B cell (primary cell): Measurements from ENCODE around the gene UGT1A7. TPM values are rescaled to one million over a fixed set of nuclear protein-coding genes. Genes with fewer than 3 reads are reported as not detected.

ENCODE experiments used
- ATAC-seq: fragments of 200-7000 bp; cut with Tn5 transposase; one replicate; pipeline ENCODE4 v1.10.0; 2021; ENCODE audit warnings: low read depth, mild to moderate bottlenecking, moderate number of reproducible peaks, moderate library complexity
- CTCF ChIA-PET: fragments of 350-600 bp; sonication (Branson Sonifier 250); formaldehyde crosslinking; loops from one replicate; lab custom pipeline; 2021; ENCODE audit warnings: antibody characterized with exemption, inconsistent platforms; lab: Charles Lee
- POLR2A ChIA-PET: fragments of 350-600 bp; sonication (Branson Sonifier 250); formaldehyde crosslinking; loops from one replicate; lab custom pipeline; 2021; ENCODE audit warnings: antibody characterized with exemption; lab: Charles Lee
- DNase-seq: peaks from one replicate; pipeline ENCODE4 v3.0.0; 2013
- H2AFZ ChIP-seq: 2 replicates; pipeline ENCODE4 v1.6.1; 2012; ENCODE audit warnings: mild to moderate bottlenecking, low read depth, low read length; ENCODE audit not compliant: insufficient read depth, poor library complexity, severe bottlenecking
- H3K27ac ChIP-seq, 2 donors: 1 replicate in 1 of 2; 2 replicates in 1 of 2; pipeline ENCODE4 v1.5.1; 2012 to 2013; ENCODE audit warnings: low read length in 2 of 2, mild to moderate bottlenecking in 2 of 2, moderate library complexity in 1 of 2
- H3K27me3 ChIP-seq, 4 experiments: fragments of 200-600 bp in 1 of 4; sonication (generic) in 1 of 4; replicated peaks in 1 of 4; 1 replicate in 2 of 4; 2 replicates in 2 of 4; pipeline versions ENCODE4 v1.6.1 to v1.7.0; 2013 to 2016; ENCODE audit warnings: low read length in 3 of 4, mild to moderate bottlenecking in 2 of 4, mixed read lengths in 1 of 4, moderate library complexity in 1 of 4; ENCODE audit not compliant: insufficient read depth in 4 of 4, control insufficient read depth in 3 of 4; ENCODE audit errors: control extremely low read depth in 1 of 4
- H3K36me3 ChIP-seq, 2 experiments: replicated peaks in 1 of 2; 1 replicate in 1 of 2; 2 replicates in 1 of 2; pipeline versions ENCODE4 v1.6.1 to v1.7.1; 2013; ENCODE audit warnings: low read length in 1 of 2; ENCODE audit not compliant: insufficient read depth in 2 of 2, control insufficient read depth in 1 of 2; ENCODE audit errors: control extremely low read depth in 1 of 2, extremely low read depth in 1 of 2
- H3K4me1 ChIP-seq, 2 donors: fragments of 200-600 bp in 1 of 2; sonication (generic) in 1 of 2; 1 replicate in 1 of 2; 2 replicates in 1 of 2; pipeline versions ENCODE4 v1.5.1 to v1.6.1; 2013 to 2017; ENCODE audit warnings: low read length in 2 of 2; ENCODE audit not compliant: control insufficient read depth in 2 of 2, insufficient read depth in 2 of 2
- H3K4me2 ChIP-seq: replicated peaks from 2 replicates; pipeline ENCODE3; 2012; ENCODE audit warnings: mild to moderate bottlenecking, low read depth, low read length; ENCODE audit not compliant: poor library complexity, severe bottlenecking
- H3K4me3 ChIP-seq, 5 experiments: fragments of 200-600 bp in 1 of 5; sonication (generic) in 1 of 5; 1 replicate in 3 of 5; 2 replicates in 2 of 5; pipeline versions ENCODE4 v1.5.1 to v1.7.0; 2011 to 2016; ENCODE audit warnings: low read length in 4 of 5, mild to moderate bottlenecking in 4 of 5, low read depth in 2 of 5, control low read depth in 1 of 5, moderate library complexity in 1 of 5; ENCODE audit not compliant: insufficient read depth in 1 of 5; ENCODE audit errors: control extremely low read depth in 1 of 5, extremely low read depth in 1 of 5
- H3K79me2 ChIP-seq: fragments of 200-600 bp; sonication (generic); one replicate; pipeline ENCODE4 v1.6.0; 2016; ENCODE audit warnings: low read length; ENCODE audit not compliant: control insufficient read depth, insufficient read depth
- H3K9ac ChIP-seq: fragments of 200-600 bp; sonication (generic); 2 replicates; pipeline ENCODE4 v1.6.1; 2017; ENCODE audit warnings: mild to moderate bottlenecking, low read length, moderate library complexity
- H3K9me3 ChIP-seq, 3 donors: one replicate each; pipeline versions ENCODE4 v1.6.1 to v1.7.1; 2013; ENCODE audit warnings: low read length in 2 of 3; ENCODE audit not compliant: control insufficient read depth in 2 of 3, insufficient read depth in 1 of 3; ENCODE audit errors: control extremely low read depth in 1 of 3
- H4K20me1 ChIP-seq: 2 replicates; pipeline ENCODE4 v1.6.0; 2012; ENCODE audit warnings: mild to moderate bottlenecking, low read length; ENCODE audit not compliant: insufficient read depth, control insufficient read depth, poor library complexity, severe bottlenecking
- H3K27ac Mint-ChIP-seq: one replicate; pipeline ENCODE4 v1.8.0; 2021; ENCODE audit warnings: mixed read lengths
- H3K27me3 Mint-ChIP-seq: one replicate; pipeline ENCODE4 v1.8.0; 2021; ENCODE audit warnings: mixed read lengths
- H3K4me1 Mint-ChIP-seq: one replicate; pipeline ENCODE4 v1.8.0; 2021; ENCODE audit warnings: mixed read lengths
- H3K4me3 Mint-ChIP-seq: one replicate; pipeline ENCODE4 v1.8.0; 2021; ENCODE audit warnings: mixed read lengths
- H3K9me3 Mint-ChIP-seq: one replicate; pipeline ENCODE4 v1.8.0; 2022; ENCODE audit warnings: mixed read lengths; ENCODE audit not compliant: insufficient read depth
- EZH2 ChIP-seq: IDR thresholded peaks from 2 replicates; pipeline ENCODE4 v1.6.1; 2012; ENCODE audit warnings: borderline replicate concordance, low read depth, mild to moderate bottlenecking, moderate library complexity, low read length; ENCODE audit not compliant: insufficient read depth, poor library complexity, severe bottlenecking
- WGBS: methylation state at CpG from one replicate; pipeline ENCODE4 v1.1.5; 2013; ENCODE audit warnings: missing lambda C conversion rate; ENCODE audit not compliant: insufficient coverage; 5-methylcytosine and 5-hydroxymethylcytosine counted together
- intact Hi-C: fragments of 100-400 bp; cut with micrococcal nuclease; formaldehyde crosslinking; loops from one replicate; pipeline ENCODE4 v1.10.0; 2022
- polyA plus RNA-seq: library from polyadenylated mRNA; depleted of rRNA; stranded (reverse); fragments of >200 nt; gene quantifications from 2 replicates; pipeline ENCODE4 v1.2.3, GENCODE V29; 2012
- total RNA-seq, 2 donors: library from RNA; stranded (reverse); fragments of 120-200 nt in 1 of 2; gene quantifications; 1 replicate in 1 of 2; 2 replicates in 1 of 2; pipeline versions ENCODE4 v1.2.3 to v1.2.4, GENCODE V29; 2013 to 2022
- TF ChIP-seq, protein P1 (sequence below): fragments of 200-600 bp; IDR thresholded peaks from one replicate; pipeline ENCODE4 v1.8.0; 2022; ENCODE audit warnings: antibody characterized with exemption, mild to moderate bottlenecking

Gene UGT1A7
- total and polyA plus RNA-seq, 2 donors (not counting 1 experiment from before 2014, with no cell fraction given): not detected

DNA sequence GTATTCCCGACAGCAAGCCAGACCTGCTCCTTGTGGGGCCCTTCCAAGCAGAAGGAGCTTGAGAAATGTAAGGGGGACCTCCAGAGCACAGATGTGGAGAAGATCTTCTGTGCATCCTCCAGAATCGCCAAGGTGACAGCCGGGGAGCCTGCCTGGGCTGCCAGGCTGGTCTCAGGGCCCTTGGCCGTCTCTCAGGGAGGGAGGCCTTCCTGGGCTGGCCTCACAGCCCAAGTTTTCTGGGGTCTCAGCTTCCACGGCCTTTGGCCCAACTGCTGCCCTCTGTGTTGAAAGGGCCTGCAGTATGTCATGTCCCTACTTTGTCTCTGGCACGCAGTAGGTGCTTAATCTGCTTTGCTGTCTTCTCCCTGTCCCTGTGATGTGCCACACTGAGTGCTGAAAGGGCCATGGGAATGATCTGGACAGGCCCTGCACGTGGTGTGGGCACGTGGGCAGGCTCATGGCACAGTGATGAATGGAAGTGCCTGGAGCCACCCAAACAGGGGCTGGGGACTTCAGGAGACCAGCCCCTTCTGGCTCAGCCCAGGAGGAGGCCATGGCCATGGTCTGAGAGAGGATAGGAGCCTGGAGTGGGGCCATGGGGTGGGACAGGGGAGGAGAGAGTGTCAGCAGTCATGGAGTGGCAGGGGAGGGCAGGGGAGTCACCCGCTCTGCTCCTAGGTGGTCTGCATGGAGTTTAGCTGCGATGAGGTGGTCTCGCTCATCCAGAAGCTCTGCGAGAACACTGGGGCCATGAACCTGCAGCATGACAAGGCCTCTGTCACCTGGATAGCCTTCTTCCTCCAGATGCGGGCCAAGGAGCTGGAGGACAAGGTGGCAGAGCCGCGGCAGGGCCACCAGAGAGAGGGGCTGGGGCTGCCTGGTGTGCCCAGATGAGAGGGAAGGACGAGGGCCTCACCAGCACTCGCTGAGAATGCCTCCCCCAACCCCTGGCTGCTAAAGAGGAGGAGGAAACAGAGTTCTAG is 137.2 kb downstream of the UGT1A7 start:
- Mint-ChIP-seq H3K4me3 (no peak overlapping the region), H3K27me3 (peaks cover 9% of the 10 kb centered on the region), H3K9me3 (no peaks in the 10 kb centered on the region), H3K4me1 (no peaks in the 10 kb centered on the region), H3K27ac (no peak overlapping the region)
- CTCF ChIA-PET: no interaction called here
- POLR2A ChIA-PET: no interaction called here
- ATAC-seq (no peak), DNase-seq (no peak)
- no peak overlapping the region for H2AFZ ChIP-seq
- no peaks in the 10 kb centered on the region for H3K4me1 ChIP-seq
- H3K27me3 ChIP-seq: peaks cover 0 to 5% (median 0%) of the 10 kb centered on the region in 4 experiments
- no peak overlapping the region for H3K4me2 ChIP-seq
- no peak for TF ChIP-seq EZH2
- TF ChIP-seq, protein P1, sequence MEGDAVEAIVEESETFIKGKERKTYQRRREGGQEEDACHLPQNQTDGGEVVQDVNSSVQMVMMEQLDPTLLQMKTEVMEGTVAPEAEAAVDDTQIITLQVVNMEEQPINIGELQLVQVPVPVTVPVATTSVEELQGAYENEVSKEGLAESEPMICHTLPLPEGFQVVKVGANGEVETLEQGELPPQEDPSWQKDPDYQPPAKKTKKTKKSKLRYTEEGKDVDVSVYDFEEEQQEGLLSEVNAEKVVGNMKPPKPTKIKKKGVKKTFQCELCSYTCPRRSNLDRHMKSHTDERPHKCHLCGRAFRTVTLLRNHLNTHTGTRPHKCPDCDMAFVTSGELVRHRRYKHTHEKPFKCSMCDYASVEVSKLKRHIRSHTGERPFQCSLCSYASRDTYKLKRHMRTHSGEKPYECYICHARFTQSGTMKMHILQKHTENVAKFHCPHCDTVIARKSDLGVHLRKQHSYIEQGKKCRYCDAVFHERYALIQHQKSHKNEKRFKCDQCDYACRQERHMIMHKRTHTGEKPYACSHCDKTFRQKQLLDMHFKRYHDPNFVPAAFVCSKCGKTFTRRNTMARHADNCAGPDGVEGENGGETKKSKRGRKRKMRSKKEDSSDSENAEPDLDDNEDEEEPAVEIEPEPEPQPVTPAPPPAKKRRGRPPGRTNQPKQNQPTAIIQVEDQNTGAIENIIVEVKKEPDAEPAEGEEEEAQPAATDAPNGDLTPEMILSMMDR: no peak
- H4K20me1 ChIP-seq: no peaks in the 10 kb centered on the region
- H3K9ac ChIP-seq: no peak overlapping the region
- intact Hi-C loops: no loop called here
- H3K27ac ChIP-seq: no peak overlapping the region
- no peak overlapping the region for H3K4me3 ChIP-seq
- H3K79me2 ChIP-seq: no peaks in the 10 kb centered on the region
- WGBS: 74% methylated on average over 15 of the region's 17 CpGs
- H3K9me3 ChIP-seq: peaks cover 0 to 6% (median 0%) of the 10 kb centered on the region in 3 donors
- no peaks in the 10 kb centered on the region for H3K36me3 ChIP-seq
